AG09309 (cell line): ENCODE data around the gene ZNHIT1.

Source experiments
- DNase-seq: peaks from one replicate; pipeline ENCODE4 v3.0.0-alpha.2; 2010; ENCODE audit warnings: low read depth
- H3K4me3 ChIP-seq: 2 replicates; pipeline ENCODE4 v1.5.1; 2011; ENCODE audit warnings: mild to moderate bottlenecking, low read depth, low read length, moderate library complexity; ENCODE audit not compliant: control insufficient read depth
- CTCF ChIP-seq: IDR thresholded peaks from 2 replicates; pipeline ENCODE4 v1.5.1; 2011; ENCODE audit warnings: mild to moderate bottlenecking, low read depth, low read length, inconsistent platforms; ENCODE audit not compliant: insufficient read depth, control insufficient read depth; ENCODE audit errors: missing control alignments

Gene ZNHIT1

GRCh38 chr7:101171442-101171837 lies 46.5 kb upstream of the ZNHIT1 start:
- no peak for DNase-seq
- no peak overlapping the region for H3K4me3 ChIP-seq
- peak; percentile 35 for TF ChIP-seq CTCF

- TF ChIP-seq CTCF: no peak
- H3K4me3 ChIP-seq: no peak overlapping the region
- no peak for DNase-seq
Measured at GRCh38 chr7:101172005-101172853, 45.7 kb upstream of the ZNHIT1 start.

GRCh38 chr7:101172854-101173751 lies 44.9 kb upstream of the ZNHIT1 start:
- no peak for DNase-seq
- peak overlapping the region; percentile 15 for H3K4me3 ChIP-seq
- TF ChIP-seq CTCF: no peak

- H3K4me3 ChIP-seq: no peak overlapping the region
- no peak for TF ChIP-seq CTCF
- no peak for DNase-seq
Measured at GRCh38 chr7:101173752-101174244, 44.2 kb upstream of the ZNHIT1 start.

GRCh38 chr7:101174322-101174854 lies 43.6 kb upstream of the ZNHIT1 start:
- no peak for TF ChIP-seq CTCF
- H3K4me3 ChIP-seq: no peak overlapping the region
- DNase-seq: no peak

- DNase-seq: no peak
- no peak for TF ChIP-seq CTCF
- no peak overlapping the region for H3K4me3 ChIP-seq
Measured at GRCh38 chr7:101175664-101176063, 42.3 kb upstream of the ZNHIT1 start.
